ENCODE data around the gene SLC35A5.
A peak's percentile ranks its signal among the peaks of the same experiment; 100 is the strongest.

The SLC35A5 gene

GRCh38 chr3:112569265-112569664 lies 7.4 kb downstream of the SLC35A5 start:
- DNase-seq (ENCODE audit: low read depth), result no peak

GRCh38 chr3:112572701-112573100 lies 10.9 kb downstream of the SLC35A5 start:
- DNase-seq (ENCODE audit: low read depth), result no peak

GRCh38 chr3:112579232-112579631 lies 17.4 kb downstream of the SLC35A5 start:
- DNase-seq (ENCODE audit: low read depth), result no peak

GRCh38 chr3:112579697-112580096 lies 17.9 kb downstream of the SLC35A5 start:
- DNase-seq (ENCODE audit: low read depth), result no peak

GRCh38 chr3:112582244-112582874 lies 20.5 kb downstream of the SLC35A5 start:
- DNase-seq (ENCODE audit: low read depth), result peak; percentile 75

- no peak for DNase-seq (ENCODE audit: low read depth)
Measured at GRCh38 chr3:112583105-112583504, 21.3 kb downstream of the SLC35A5 start.

GRCh38 chr3:112585782-112586181 lies 23.9 kb downstream of the SLC35A5 start:
- no peak for DNase-seq (ENCODE audit: low read depth)

- DNase-seq (ENCODE audit: low read depth), result no peak
Measured at GRCh38 chr3:112587336-112587735, 25.5 kb downstream of the SLC35A5 start.

- no peak for DNase-seq (ENCODE audit: low read depth)
Measured at GRCh38 chr3:112593258-112593657, 31.4 kb downstream of the SLC35A5 start.

GRCh38 chr3:112594856-112595255 lies 33.0 kb downstream of the SLC35A5 start:
- DNase-seq (ENCODE audit: low read depth), result no peak

GRCh38 chr3:112597945-112598344 lies 36.1 kb downstream of the SLC35A5 start:
- no peak for DNase-seq (ENCODE audit: low read depth)

- DNase-seq (ENCODE audit: low read depth), result no peak
Measured at GRCh38 chr3:112598731-112599130, 36.9 kb downstream of the SLC35A5 start.

GRCh38 chr3:112602217-112602838 lies 40.5 kb downstream of the SLC35A5 start:
- no peak for DNase-seq (ENCODE audit: low read depth)

- DNase-seq (ENCODE audit: low read depth), result peak; percentile 74
Measured at GRCh38 chr3:112604536-112604935, 42.7 kb downstream of the SLC35A5 start.

- DNase-seq (ENCODE audit: low read depth), result peak; percentile 99
Measured at GRCh38 chr3:112605285-112605684, 43.4 kb downstream of the SLC35A5 start.

GRCh38 chr3:112606098-112606497 lies 44.3 kb downstream of the SLC35A5 start:
- no peak for DNase-seq (ENCODE audit: low read depth)

- no peak for DNase-seq (ENCODE audit: low read depth)
Measured at GRCh38 chr3:112607863-112608262, 46.0 kb downstream of the SLC35A5 start.

GRCh38 chr3:112610121-112610520 lies 48.3 kb downstream of the SLC35A5 start:
- peak; percentile 65 for DNase-seq (ENCODE audit: low read depth)

- DNase-seq (ENCODE audit: low read depth), result no peak
Measured at GRCh38 chr3:112611752-112612515, 50.1 kb downstream of the SLC35A5 start.

- no peak for DNase-seq (ENCODE audit: low read depth)
Measured at GRCh38 chr3:112615989-112616731, 54.3 kb downstream of the SLC35A5 start.

- no peak for DNase-seq (ENCODE audit: low read depth)
Measured at GRCh38 chr3:112617285-112617684, 55.4 kb downstream of the SLC35A5 start.

GRCh38 chr3:112619295-112619694 lies 57.5 kb downstream of the SLC35A5 start:
- peak; percentile 64 for DNase-seq (ENCODE audit: low read depth)

All from ELR (cell line).